Measurements from ENCODE around the gene PLRG1.

The PLRG1 gene

DNA sequence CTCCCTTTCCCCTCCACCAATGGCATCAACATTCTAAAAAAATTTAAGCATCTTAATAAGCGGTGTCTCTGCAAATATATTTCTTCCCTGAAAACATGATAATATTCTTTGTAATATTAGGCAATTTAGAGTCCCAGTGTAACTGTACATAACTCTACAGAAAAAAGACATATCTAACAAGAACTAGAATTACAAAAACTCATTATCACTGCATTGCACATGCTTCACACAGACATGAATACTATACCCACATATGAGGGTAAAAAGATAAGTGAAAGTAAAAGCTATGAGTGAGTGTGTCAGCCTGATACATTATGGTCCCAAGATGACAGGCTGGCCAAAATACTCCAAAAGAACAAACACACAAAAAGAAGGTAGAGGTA, 10.2 kb upstream of the PLRG1 start:
- no peaks in the 10 kb centered on the region for H3K9me3 Mint-ChIP-seq
- peaks cover 15% of the 10 kb centered on the region for H3K27me3 Mint-ChIP-seq
- no peaks in the 10 kb centered on the region for H3K36me3 Mint-ChIP-seq (ENCODE audit: low read depth)
- no peak overlapping the region for H3K4me3 Mint-ChIP-seq
- no peak overlapping the region for H3K27ac Mint-ChIP-seq
- no peaks in the 10 kb centered on the region for H3K4me1 Mint-ChIP-seq (ENCODE audit: low read depth)

DNA sequence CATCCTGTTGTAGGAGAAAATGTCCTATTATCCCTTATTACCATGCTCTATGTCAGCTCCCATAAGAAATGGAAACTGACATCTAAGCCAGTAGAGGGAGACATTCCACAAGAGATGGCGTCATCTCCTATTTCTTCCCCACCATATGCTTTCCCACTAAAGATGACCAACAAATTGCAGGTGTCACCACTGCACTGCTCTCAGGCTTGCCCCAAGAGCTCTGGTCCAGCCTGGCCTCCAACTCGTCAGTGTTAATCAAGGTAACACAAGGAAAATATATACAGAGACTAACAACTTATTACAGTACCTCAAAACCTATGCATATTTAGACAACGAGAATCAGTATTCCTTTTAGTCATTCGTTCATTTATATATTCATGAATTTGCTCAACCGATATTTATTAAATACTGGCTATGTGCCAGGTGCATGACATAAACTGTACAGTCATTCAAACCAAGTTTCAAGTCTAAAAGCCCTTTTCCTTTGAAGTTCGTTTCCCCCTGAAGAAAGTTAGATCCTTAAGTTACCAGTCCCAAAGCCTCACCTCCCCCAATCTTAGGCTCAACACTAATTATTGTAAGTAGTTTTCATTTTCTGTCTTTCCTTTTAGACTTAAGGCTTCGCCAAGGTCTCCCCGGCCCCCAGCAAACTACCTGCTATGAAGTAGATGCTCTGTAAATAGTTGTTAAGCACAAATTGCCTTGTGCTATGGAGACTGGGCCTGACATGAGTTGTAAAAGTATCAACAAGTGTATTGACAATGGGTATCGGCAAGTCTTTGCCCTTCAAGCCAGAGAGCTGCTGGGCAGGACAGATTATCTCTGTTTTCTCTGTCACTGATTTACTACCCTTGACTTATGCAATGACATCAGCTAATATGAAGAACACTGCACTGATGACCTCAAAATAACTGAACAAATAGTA, 9.6 kb upstream of the PLRG1 start:
- H3K27ac Mint-ChIP-seq: no peak overlapping the region

DNA sequence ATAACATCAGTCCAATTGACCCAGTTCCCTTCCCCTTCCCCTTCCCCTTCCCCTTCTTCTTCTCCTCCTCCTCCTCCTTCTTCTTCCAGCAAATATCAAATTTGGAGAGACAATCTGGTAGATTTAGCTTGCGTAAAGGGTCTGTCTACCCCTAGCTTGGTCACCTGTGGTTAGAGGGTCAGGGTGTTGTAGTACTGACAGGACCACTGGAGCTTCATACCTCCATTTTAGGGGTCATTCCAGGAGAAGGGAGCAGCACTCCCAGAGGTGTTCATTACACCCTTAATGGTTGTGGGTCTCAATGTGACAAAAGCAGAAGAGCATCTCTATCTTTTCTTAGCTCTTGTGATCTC, 8.9 kb upstream of the PLRG1 start:
- no peaks in the 10 kb centered on the region for H3K4me1 Mint-ChIP-seq (ENCODE audit: low read depth)
- H3K27ac Mint-ChIP-seq: no peak overlapping the region
- H3K9me3 Mint-ChIP-seq: no peaks in the 10 kb centered on the region
- no peaks in the 10 kb centered on the region for H3K36me3 Mint-ChIP-seq (ENCODE audit: low read depth)
- peaks cover 15% of the 10 kb centered on the region for H3K27me3 Mint-ChIP-seq
- H3K4me3 Mint-ChIP-seq: no peak overlapping the region

More for the DNA sequence above, 9.6 kb upstream of the PLRG1 start:
- Mint-ChIP-seq H3K4me3 (no peak overlapping the region), H3K9me3 (no peaks in the 10 kb centered on the region), H3K27me3 (peaks cover 15% of the 10 kb centered on the region), H3K4me1 (ENCODE audit: low read depth) (no peaks in the 10 kb centered on the region), H3K36me3 (ENCODE audit: low read depth) (no peaks in the 10 kb centered on the region)

DNA sequence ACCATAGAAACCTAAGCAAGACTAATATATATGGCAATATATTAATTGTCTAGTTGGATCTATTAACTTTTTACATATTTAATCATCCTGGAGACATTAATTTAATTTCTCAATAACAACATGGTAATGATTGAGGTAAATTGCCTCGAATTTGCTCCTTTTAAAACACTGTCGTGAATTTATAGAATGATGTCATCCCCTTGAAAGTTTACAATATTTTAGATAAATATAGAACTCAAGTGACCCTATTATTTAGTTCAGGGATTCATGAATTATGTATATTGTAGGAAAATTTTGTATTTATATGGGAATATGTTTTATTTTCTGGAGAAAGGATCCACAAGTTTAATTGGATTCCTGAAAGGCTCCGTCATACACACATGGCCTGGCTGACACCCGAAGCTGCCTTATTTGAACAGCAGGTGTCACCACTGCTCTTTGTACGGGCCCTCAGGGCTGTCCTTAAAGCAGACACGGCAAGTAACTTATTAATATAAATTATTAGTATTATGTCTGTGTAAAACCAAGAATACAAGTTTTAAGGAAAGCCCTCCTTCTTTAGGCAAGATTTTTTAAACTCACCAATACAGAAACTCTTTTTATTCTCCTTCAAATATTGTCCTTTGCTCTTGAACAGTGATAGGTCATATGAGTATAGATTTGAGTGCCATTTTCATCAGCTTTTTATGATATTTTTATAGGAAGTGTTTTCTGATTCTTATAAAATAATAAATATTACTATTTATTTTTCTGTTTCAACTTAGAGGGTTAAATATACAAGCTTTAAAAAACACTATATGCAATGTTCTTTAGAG, 1.9 kb upstream of the PLRG1 start:
- H3K36me3 Mint-ChIP-seq (ENCODE audit: low read depth): peaks cover 15% of the 10 kb centered on the region
- no peak overlapping the region for H3K4me3 Mint-ChIP-seq
- no peaks in the 10 kb centered on the region for H3K9me3 Mint-ChIP-seq
- H3K27ac Mint-ChIP-seq: no peak overlapping the region
- H3K27me3 Mint-ChIP-seq: no peaks in the 10 kb centered on the region
- peaks cover 26% of the 10 kb centered on the region for H3K4me1 Mint-ChIP-seq (ENCODE audit: low read depth)

DNA sequence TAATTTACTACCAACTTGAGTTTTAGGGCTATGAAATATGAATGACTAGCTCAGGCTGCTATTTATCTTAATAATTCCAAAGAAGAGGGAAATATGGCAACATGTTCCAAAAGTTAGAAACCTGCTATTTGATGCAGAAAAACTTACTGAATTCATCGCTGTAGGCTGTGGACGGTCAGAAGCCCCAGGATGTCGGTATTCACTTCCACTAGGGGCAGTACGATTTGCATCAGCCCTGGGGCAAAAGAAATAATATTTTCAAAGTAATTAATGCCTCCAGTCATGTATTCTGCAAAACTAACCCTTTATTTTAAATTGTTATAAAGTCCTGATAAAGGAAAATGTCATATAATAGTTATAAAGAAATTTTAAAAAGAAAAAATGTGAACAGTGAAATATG, 4.5 kb downstream of the PLRG1 start:
- H3K27me3 Mint-ChIP-seq: no peaks in the 10 kb centered on the region
- peaks cover 49% of the 10 kb centered on the region for H3K36me3 Mint-ChIP-seq (ENCODE audit: low read depth)
- H3K4me3 Mint-ChIP-seq: no peak overlapping the region
- no peak overlapping the region for H3K27ac Mint-ChIP-seq
- H3K9me3 Mint-ChIP-seq: no peaks in the 10 kb centered on the region
- peaks cover 20% of the 10 kb centered on the region for H3K4me1 Mint-ChIP-seq (ENCODE audit: low read depth)

DNA sequence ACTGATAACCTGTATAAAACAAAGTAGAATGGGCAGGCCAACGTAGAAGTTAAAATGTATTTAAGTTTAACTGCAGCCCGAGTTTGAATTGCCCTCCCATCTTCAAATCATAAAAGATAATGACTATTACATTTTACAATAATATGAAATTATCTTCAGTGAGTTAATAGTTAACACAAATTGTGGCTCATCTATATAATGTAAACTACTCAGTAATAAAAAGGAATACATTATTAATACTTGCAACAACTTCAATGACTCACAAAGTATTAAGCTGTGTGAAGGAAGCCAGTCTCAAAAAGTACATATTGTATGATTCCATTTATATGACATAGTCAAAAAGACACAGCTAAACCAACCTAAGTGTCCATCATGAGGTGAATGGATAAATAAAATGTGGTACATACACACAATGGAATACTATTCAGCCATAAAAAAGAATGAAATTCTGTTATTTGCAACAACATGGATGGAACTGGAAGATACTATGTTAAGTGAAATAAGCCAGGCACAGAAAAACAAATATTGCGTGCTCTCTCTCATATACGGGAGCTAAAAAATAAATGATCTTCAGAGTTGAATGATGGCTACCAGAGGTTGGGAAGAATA, 7.8 kb downstream of the PLRG1 start:
- Mint-ChIP-seq H3K9me3 (no peaks in the 10 kb centered on the region), H3K4me1 (ENCODE audit: low read depth) (peaks cover 2% of the 10 kb centered on the region), H3K27me3 (no peaks in the 10 kb centered on the region), H3K4me3 (no peak overlapping the region), H3K27ac (no peak overlapping the region), H3K36me3 (ENCODE audit: low read depth) (peaks cover 58% of the 10 kb centered on the region)

DNA sequence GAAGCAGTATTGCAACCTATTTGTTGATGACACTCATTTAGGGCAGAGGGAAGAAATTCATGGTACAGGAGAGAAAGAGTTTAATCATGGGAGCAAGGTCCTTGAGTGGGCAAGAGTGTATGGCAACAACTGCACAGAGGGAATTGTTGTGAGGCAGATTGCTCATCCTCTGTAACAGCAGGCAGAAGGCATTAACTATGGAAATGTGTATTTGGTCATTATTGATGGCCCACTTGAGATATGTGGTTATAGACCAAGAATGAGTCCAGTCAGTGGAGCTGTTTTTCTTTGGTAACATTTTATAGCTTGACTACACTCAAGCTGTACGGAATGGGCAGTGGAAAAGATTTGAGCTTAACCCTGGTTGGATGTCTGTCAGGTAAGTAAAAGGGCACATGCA, 15.9 kb downstream of the PLRG1 start:
- Mint-ChIP-seq H3K36me3 (ENCODE audit: low read depth) (peaks cover 28% of the 10 kb centered on the region), H3K27ac (no peak overlapping the region), H3K4me3 (no peak overlapping the region), H3K4me1 (ENCODE audit: low read depth) (no peaks in the 10 kb centered on the region), H3K27me3 (no peaks in the 10 kb centered on the region), H3K9me3 (no peaks in the 10 kb centered on the region)

DNA sequence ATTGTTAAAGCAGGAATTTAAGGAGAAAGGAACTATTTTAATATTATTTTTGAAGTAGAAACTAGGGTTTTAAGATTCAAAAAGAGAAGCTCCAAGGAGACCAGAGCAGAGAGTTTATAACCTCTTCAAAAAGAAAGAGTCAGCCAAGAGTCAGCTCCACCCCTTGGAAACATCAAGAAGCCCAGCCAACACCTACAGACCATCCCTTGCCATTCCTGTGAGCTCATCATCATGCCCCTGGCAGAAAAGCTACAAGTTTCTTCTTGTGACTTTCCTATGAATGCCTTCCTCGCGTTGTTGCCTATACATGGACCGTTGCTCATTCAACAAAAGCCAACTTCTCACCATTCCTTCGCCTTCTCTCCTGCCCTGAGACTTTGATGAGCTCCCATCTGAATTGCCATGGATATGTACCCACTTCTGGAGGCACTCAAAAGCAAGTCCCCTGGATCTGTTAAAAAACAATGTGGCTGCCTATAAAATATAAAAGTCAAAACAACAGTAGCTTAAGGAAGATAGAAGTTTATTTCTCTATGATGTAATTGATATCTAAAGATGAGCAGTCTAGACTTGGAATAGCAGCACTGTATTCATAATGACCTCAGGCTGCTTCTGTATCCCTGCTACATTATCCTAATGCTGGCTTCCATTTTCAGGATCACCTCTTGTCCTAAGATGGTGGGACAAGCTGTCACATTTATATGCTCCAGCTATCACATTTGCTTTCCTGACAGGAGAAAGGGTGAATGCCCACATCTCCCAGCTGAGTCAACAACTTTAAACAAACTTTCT, 20.3 kb downstream of the PLRG1 start:
- H3K36me3 Mint-ChIP-seq (ENCODE audit: low read depth): peaks cover 8% of the 10 kb centered on the region
- no peaks in the 10 kb centered on the region for H3K4me1 Mint-ChIP-seq (ENCODE audit: low read depth)
- H3K27ac Mint-ChIP-seq: no peak overlapping the region
- no peak overlapping the region for H3K4me3 Mint-ChIP-seq
- H3K9me3 Mint-ChIP-seq: no peaks in the 10 kb centered on the region
- H3K27me3 Mint-ChIP-seq: peaks cover 24% of the 10 kb centered on the region

DNA sequence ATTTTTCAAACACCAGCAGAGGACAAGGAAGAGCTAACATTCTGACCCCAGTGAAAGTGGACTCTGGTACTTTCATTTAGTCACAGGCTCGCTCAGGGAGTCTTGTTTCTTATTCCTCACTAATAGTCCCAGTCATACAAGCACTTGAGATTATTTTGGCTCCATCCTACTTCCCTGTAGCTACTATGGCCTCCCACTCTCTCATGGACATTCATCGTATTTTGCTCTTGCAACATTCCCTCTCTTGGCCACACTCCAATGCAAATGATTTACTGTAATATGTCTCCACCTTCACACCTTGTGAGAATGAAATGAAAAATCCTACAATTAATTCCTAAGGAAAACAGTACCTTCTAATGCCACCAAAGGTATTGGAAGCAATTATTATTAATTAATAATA, 21.3 kb downstream of the PLRG1 start:
- no peak overlapping the region for H3K27ac Mint-ChIP-seq
- H3K4me3 Mint-ChIP-seq: no peak overlapping the region
- H3K36me3 Mint-ChIP-seq (ENCODE audit: low read depth): no peaks in the 10 kb centered on the region
- H3K4me1 Mint-ChIP-seq (ENCODE audit: low read depth): no peaks in the 10 kb centered on the region
- no peaks in the 10 kb centered on the region for H3K9me3 Mint-ChIP-seq
- H3K27me3 Mint-ChIP-seq: peaks cover 26% of the 10 kb centered on the region

DNA sequence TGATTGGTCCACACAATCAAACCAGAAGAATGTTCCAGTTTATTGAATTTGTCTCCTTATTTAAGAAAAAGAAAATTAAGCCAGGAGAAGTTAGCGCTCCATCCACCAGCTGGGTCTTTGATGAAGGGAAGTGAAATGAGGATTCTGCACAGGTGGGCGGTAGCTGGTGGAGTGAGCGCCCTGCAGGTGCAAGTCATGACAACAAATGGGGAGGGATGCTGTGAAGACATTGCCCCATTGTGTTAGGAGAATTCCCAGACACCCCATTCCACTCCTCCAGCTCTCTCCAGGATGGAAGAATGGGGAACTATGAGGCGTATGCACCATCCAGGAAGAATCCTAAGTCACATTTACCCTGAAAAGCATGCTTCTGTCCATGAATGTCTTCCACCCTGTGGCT, 22.9 kb downstream of the PLRG1 start:
- Mint-ChIP-seq H3K4me1 (ENCODE audit: low read depth) (no peaks in the 10 kb centered on the region), H3K9me3 (no peaks in the 10 kb centered on the region), H3K4me3 (no peak overlapping the region), H3K36me3 (ENCODE audit: low read depth) (no peaks in the 10 kb centered on the region), H3K27me3 (peaks cover 34% of the 10 kb centered on the region), H3K27ac (no peak overlapping the region)

DNA sequence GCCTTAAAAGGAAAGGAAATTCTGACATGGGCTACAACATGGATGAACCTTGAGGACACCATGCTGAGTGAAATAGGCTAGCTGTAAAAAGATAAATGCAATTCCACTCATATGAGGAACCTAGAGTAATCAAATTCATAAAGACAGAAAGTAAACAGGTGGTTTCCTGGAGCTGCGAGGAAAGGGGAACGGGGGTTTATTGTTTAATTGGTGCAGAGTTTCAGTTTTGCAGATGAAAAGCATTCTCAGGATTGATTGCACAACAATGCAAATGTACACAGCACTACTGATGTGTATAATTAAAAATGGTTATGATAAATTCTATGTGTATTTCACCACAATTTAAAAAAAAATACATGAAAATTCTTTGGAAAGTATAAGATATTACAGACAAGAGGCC, 24.0 kb downstream of the PLRG1 start:
- H3K4me1 Mint-ChIP-seq (ENCODE audit: low read depth): no peaks in the 10 kb centered on the region
- no peaks in the 10 kb centered on the region for H3K9me3 Mint-ChIP-seq
- no peak overlapping the region for H3K27ac Mint-ChIP-seq
- H3K36me3 Mint-ChIP-seq (ENCODE audit: low read depth): no peaks in the 10 kb centered on the region
- peaks cover 40% of the 10 kb centered on the region for H3K27me3 Mint-ChIP-seq
- no peak overlapping the region for H3K4me3 Mint-ChIP-seq

DNA sequence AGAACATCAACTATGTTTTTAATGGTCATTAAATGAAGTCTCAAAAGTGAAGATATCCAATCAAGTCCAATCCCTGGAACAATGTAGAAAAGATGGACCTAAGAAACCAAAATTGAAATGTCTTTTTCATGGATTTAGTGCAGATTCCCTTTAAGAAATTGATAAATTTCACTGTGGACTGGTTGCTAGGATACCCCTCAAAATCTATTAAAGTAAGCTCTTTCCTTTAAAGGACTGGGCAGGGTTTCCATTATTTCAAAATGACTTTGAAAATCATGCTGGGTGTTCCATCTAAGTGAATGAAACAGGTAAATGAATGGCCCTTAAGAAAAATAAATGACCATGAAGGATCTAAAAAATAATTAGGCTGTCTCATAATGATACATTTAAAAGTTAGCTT, 28.6 kb downstream of the PLRG1 start:
- no peaks in the 10 kb centered on the region for H3K9me3 Mint-ChIP-seq
- no peaks in the 10 kb centered on the region for H3K4me1 Mint-ChIP-seq (ENCODE audit: low read depth)
- H3K36me3 Mint-ChIP-seq (ENCODE audit: low read depth): no peaks in the 10 kb centered on the region
- no peak overlapping the region for H3K4me3 Mint-ChIP-seq
- H3K27me3 Mint-ChIP-seq: peaks cover 63% of the 10 kb centered on the region
- H3K27ac Mint-ChIP-seq: no peak overlapping the region

DNA sequence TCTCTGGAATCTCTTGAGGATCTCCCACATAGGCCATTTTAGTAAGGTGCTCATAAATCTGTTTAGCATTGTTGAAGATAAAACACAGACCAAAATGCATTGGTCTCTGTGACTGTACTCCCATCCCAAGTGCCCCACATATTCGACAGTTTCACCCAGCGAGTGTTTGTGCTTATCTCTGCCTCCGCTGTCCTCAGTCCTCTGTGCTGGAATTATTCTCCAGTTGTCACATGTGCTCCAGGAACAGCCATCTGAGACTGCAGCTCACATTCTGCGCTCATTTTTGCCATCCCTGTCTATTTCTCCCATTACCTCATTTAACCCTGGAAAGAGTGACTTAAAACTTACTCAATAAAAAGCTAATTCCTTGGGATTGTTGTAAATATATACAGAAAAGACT, 31.0 kb downstream of the PLRG1 start:
- H3K27ac Mint-ChIP-seq: no peak overlapping the region
- peaks cover 59% of the 10 kb centered on the region for H3K27me3 Mint-ChIP-seq
- no peaks in the 10 kb centered on the region for H3K36me3 Mint-ChIP-seq (ENCODE audit: low read depth)
- no peak overlapping the region for H3K4me3 Mint-ChIP-seq
- no peaks in the 10 kb centered on the region for H3K9me3 Mint-ChIP-seq
- no peaks in the 10 kb centered on the region for H3K4me1 Mint-ChIP-seq (ENCODE audit: low read depth)

DNA sequence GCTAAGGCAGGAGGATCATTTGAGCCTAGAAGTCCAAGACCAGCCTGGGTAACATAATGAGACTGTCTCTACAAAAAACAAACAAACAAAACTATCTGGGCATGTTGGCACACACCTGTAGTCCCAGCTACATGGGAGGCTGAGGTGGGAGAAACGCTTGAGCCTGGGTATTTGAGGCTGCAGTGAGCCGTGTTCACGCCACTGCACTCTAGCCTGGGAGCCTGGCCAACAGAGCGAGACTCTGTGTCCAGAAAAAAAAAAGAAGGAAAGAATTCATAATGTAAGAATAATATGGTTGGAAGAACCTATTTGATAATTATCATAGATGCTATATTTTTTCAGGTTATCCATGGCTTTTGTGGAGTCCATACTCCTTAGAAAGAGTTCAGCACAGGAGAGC, 32.6 kb downstream of the PLRG1 start:
- Mint-ChIP-seq H3K27ac (no peak overlapping the region), H3K36me3 (ENCODE audit: low read depth) (no peaks in the 10 kb centered on the region), H3K9me3 (no peaks in the 10 kb centered on the region), H3K4me3 (no peak overlapping the region), H3K4me1 (ENCODE audit: low read depth) (no peaks in the 10 kb centered on the region), H3K27me3 (peaks cover 63% of the 10 kb centered on the region)

Data from stimulated activated naive CD8-positive, alpha-beta T cell treated with anti-CD3 and anti-CD28 coated beads, Interleukin-15, Interleukin-2, amounts not matched to agents 100 ng/mL and 50 ng/mL, for 24 hours (primary cell).